ENCODE results near the gene DIAPH3.

The DIAPH3 gene

GRCh38 chr13:59823486-59823885 lies 340.2 kb downstream of the DIAPH3 start:
- Histone ChIP-seq H3K27ac (ENCODE audit: low read length) (no peak overlapping the region), H3K9ac (ENCODE audit: low read length) (no peak overlapping the region), H2AFZ (ENCODE audit: low read depth, low read length) (no peak overlapping the region), H3K4me2 (ENCODE audit: low read length) (no peak overlapping the region), H3K36me3 (replicated peaks; ENCODE audit: low read depth, low read length) (no peaks in the 10 kb centered on the region), H4K20me1 (ENCODE audit: insufficient read depth, low read length) (no peaks in the 10 kb centered on the region), H3K9me3 (ENCODE audit: insufficient read depth, low read length) (no peaks in the 10 kb centered on the region), H3K27me3 (ENCODE audit: low read depth, low read length) (no peaks in the 10 kb centered on the region), H3K4me3 (ENCODE audit: low read length) (no peak overlapping the region), H3K79me2 (ENCODE audit: low read length) (no peaks in the 10 kb centered on the region), H3K4me1 (ENCODE audit: low read length) (no peaks in the 10 kb centered on the region)
- TF ChIP-seq EZH2phosphoT487 (IDR thresholded peaks at IDR 0.05; ENCODE audit: low read depth) (no peak), CTCF (IDR thresholded peaks at IDR 0.05; ENCODE audit: low read depth, low read length) (no peak)

GRCh38 chr13:59809564-59809963 lies 354.2 kb downstream of the DIAPH3 start:
- H3K36me3 ChIP-seq (replicated peaks; ENCODE audit: low read depth, low read length): no peaks in the 10 kb centered on the region
- no peaks in the 10 kb centered on the region for H4K20me1 ChIP-seq (ENCODE audit: insufficient read depth, low read length)
- no peak overlapping the region for H2AFZ ChIP-seq (ENCODE audit: low read depth, low read length)
- no peak overlapping the region for H3K4me3 ChIP-seq (ENCODE audit: low read length)
- no peak overlapping the region for H3K9ac ChIP-seq (ENCODE audit: low read length)
- H3K9me3 ChIP-seq (ENCODE audit: insufficient read depth, low read length): no peaks in the 10 kb centered on the region
- H3K27me3 ChIP-seq (ENCODE audit: low read depth, low read length): no peaks in the 10 kb centered on the region
- H3K27ac ChIP-seq (ENCODE audit: low read length): no peak overlapping the region
- H3K4me2 ChIP-seq (ENCODE audit: low read length): no peak overlapping the region
- H3K4me1 ChIP-seq (ENCODE audit: low read length): no peaks in the 10 kb centered on the region
- TF ChIP-seq EZH2phosphoT487 (IDR thresholded peaks at IDR 0.05; ENCODE audit: low read depth) (no peak), CTCF (IDR thresholded peaks at IDR 0.05; ENCODE audit: low read depth, low read length) (no peak)
- H3K79me2 ChIP-seq (ENCODE audit: low read length): no peaks in the 10 kb centered on the region

- H3K27ac ChIP-seq (ENCODE audit: low read length): no peak overlapping the region
- no peak overlapping the region for H3K4me3 ChIP-seq (ENCODE audit: low read length)
- no peaks in the 10 kb centered on the region for H3K9me3 ChIP-seq (ENCODE audit: insufficient read depth, low read length)
- H3K36me3 ChIP-seq (replicated peaks; ENCODE audit: low read depth, low read length): no peaks in the 10 kb centered on the region
- TF ChIP-seq EZH2phosphoT487 (IDR thresholded peaks at IDR 0.05; ENCODE audit: low read depth): no peak
- no peak for TF ChIP-seq CTCF (IDR thresholded peaks at IDR 0.05; ENCODE audit: low read depth, low read length)
- H3K4me1 ChIP-seq (ENCODE audit: low read length): no peaks in the 10 kb centered on the region
- H3K79me2 ChIP-seq (ENCODE audit: low read length): no peaks in the 10 kb centered on the region
- no peaks in the 10 kb centered on the region for H4K20me1 ChIP-seq (ENCODE audit: insufficient read depth, low read length)
- H2AFZ ChIP-seq (ENCODE audit: low read depth, low read length): no peak overlapping the region
- H3K9ac ChIP-seq (ENCODE audit: low read length): no peak overlapping the region
- H3K27me3 ChIP-seq (ENCODE audit: low read depth, low read length): no peaks in the 10 kb centered on the region
- no peak overlapping the region for H3K4me2 ChIP-seq (ENCODE audit: low read length)
Observed at GRCh38 chr13:59806801-59807200, 356.9 kb downstream of the DIAPH3 start.

- Histone ChIP-seq H3K9ac (ENCODE audit: low read length) (no peak overlapping the region), H3K27me3 (ENCODE audit: low read depth, low read length) (no peaks in the 10 kb centered on the region), H4K20me1 (ENCODE audit: insufficient read depth, low read length) (no peaks in the 10 kb centered on the region), H3K4me2 (ENCODE audit: low read length) (no peak overlapping the region), H3K4me1 (ENCODE audit: low read length) (no peaks in the 10 kb centered on the region), H3K36me3 (replicated peaks; ENCODE audit: low read depth, low read length) (no peaks in the 10 kb centered on the region), H3K27ac (ENCODE audit: low read length) (no peak overlapping the region), H3K9me3 (ENCODE audit: insufficient read depth, low read length) (no peaks in the 10 kb centered on the region), H3K4me3 (ENCODE audit: low read length) (no peak overlapping the region), H2AFZ (ENCODE audit: low read depth, low read length) (no peak overlapping the region), H3K79me2 (ENCODE audit: low read length) (no peaks in the 10 kb centered on the region)
- no peak for TF ChIP-seq EZH2phosphoT487 (IDR thresholded peaks at IDR 0.05; ENCODE audit: low read depth)
Observed at GRCh38 chr13:59801107-59801880, 362.4 kb downstream of the DIAPH3 start.

All from OCI-LY3 (cell line).